Activated T-helper 1 cell treated with anti-CD3 and anti-CD28 coated beads, Interleukin-12 subunit alpha, Interleukin-12 subunit beta, Interleukin-2, Interleukin-4 antibody, amounts not matched to agents 30 ng/mL and 10 ng/mL and 1 ng/mL, durations not matched to agents 14 hours and 24 hours and 36 hours (primary cell): Measurements from ENCODE around the gene SLC6A6. TPM values are rescaled to one million over a fixed set of nuclear protein-coding genes. Genes with fewer than 3 reads are reported as not detected.
A peak's percentile ranks its signal among the peaks of the same experiment; 100 is the strongest.

ENCODE experiments used
- DNase-seq: peaks from one replicate; pipeline ENCODE4 v3.0.0; 2021; ENCODE audit warnings: low spot score
- H3K27ac Mint-ChIP-seq: one replicate; pipeline ENCODE4 v1.8.0; 2021; ENCODE audit warnings: mild to moderate bottlenecking, mixed read lengths
- H3K27me3 Mint-ChIP-seq: one replicate; pipeline ENCODE4 v1.8.0; 2022; ENCODE audit warnings: mild to moderate bottlenecking, moderate library complexity, mixed read lengths; ENCODE audit not compliant: insufficient read depth
- H3K36me3 Mint-ChIP-seq: one replicate; pipeline ENCODE4 v1.8.0; 2021; ENCODE audit warnings: low read depth, mixed read lengths
- H3K4me1 Mint-ChIP-seq: one replicate; pipeline ENCODE4 v1.8.0; 2021; ENCODE audit warnings: low read depth, mixed read lengths
- H3K4me3 Mint-ChIP-seq: one replicate; pipeline ENCODE4 v1.8.0; 2021; ENCODE audit warnings: mild to moderate bottlenecking, moderate library complexity, mixed read lengths
- H3K9me3 Mint-ChIP-seq: one replicate; pipeline ENCODE4 v1.8.0; 2021; ENCODE audit warnings: mixed read lengths
- intact Hi-C: fragments of 100-400 bp; cut with micrococcal nuclease; formaldehyde crosslinking; loops from one replicate; pipeline ENCODE4 v1.15.1; 2024
- total RNA-seq: library from RNA; stranded (reverse); gene quantifications from 2 replicates; pipeline ENCODE4 v1.2.3, GENCODE V29; 2022

Gene SLC6A6
- total RNA-seq = 45.4 and 51.2 TPM in 2 replicates

DNA sequence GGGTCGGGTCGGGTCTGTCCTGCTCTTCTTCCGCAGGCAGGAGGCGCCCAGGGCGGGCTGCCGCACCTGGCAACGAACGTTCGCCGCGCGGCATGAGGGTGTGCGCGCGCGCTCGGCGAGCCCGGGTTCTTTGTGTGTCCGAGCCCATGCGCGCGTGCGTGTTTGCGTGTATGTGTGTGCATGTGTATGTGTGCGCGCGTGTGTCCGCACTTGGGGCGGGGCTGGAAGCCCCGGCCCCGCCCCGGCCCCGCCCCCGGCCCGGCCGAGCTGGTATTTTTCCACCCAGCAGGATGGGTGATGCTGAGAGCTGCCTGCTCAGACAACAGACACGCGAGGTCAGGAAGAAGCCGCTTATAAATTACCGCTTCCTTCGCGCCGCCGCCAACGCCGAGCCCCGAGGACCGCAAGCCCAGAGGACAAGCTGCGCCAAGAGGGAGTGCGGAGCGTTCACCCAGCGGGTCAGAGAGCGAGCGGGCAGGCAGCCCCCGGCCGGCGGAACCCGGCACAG is at the start of gene SLC6A6:
Gene SLC6A6 (plus strand): TSS at position 303 of the 508 bp plus-strand sequence. CDS start 41,029 bp downstream, outside the sequence.
- intact Hi-C loops = loop anchor here (1.0 to 10.0 kb wide), 14 partner anchors 8 to 922 kb away; partner anchors contain the start of genes CAPN7, CCDC174, HDAC11 and LSM3
- Mint-ChIP-seq H3K27ac (peak within 1 kb of the TSS; percentile 96), H3K9me3 (no peaks in the 10 kb centered on the region), H3K4me3 (peak within 1 kb of the TSS; percentile 97), H3K4me1 (peaks cover 42% of the 10 kb centered on the region), H3K36me3 (peaks cover 20% of the 10 kb centered on the region), H3K27me3 (peaks cover 3% of the 10 kb centered on the region)
- peak; percentile 92 for DNase-seq

DNA sequence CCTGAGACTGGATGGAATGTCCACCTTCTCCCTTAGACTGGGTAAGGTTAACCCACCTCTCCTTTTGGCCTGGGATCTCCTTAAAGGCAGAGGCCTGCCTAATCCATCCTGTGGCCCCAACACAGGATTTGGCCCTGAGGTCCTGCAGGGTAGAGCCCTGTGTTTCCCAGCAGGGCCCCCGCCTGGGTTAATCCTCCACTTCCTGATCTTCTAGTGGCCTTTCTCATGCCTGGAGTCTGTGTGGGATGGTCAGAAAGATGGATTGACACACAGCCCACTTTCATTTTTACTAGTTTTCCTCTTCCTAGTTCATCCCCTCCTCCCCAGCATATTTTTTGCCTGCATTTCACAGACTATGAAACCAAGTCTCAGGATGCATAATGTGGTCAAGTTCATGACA is 48.9 kb upstream of the SLC6A6 start:
- DNase-seq = no peak
- H3K36me3 Mint-ChIP-seq = no peaks in the 10 kb centered on the region
- H3K4me3 Mint-ChIP-seq = no peak overlapping the region
- no peaks in the 10 kb centered on the region for H3K4me1 Mint-ChIP-seq
- intact Hi-C loops = no loop called here
- no peak overlapping the region for H3K27ac Mint-ChIP-seq
- no peaks in the 10 kb centered on the region for H3K9me3 Mint-ChIP-seq
- H3K27me3 Mint-ChIP-seq = peaks cover 2% of the 10 kb centered on the region

DNA sequence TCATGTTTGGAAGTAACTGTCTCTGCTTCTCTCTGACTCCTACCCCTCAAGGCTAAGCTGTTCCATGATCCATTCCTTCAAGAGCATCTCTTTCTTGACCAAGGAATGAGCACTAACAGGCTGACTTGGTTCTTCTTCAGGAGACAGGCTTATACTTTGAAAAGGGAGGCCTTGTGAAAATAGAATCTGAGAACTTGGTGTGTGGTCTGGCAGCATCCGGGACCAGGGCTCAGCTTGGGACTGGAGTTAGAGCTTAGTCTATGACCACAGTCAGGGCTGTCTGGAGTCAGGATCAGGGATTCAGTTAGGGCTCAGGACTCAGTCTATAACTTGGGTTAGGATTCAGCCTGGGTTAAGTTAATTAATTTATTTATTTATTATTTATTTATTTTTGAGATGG is 44.9 kb upstream of the SLC6A6 start:
- Mint-ChIP-seq H3K4me1 (no peaks in the 10 kb centered on the region), H3K36me3 (no peaks in the 10 kb centered on the region), H3K9me3 (no peaks in the 10 kb centered on the region), H3K4me3 (no peak overlapping the region), H3K27ac (no peak overlapping the region), H3K27me3 (no peaks in the 10 kb centered on the region)
- DNase-seq = no peak
- intact Hi-C loops = no loop called here

DNA sequence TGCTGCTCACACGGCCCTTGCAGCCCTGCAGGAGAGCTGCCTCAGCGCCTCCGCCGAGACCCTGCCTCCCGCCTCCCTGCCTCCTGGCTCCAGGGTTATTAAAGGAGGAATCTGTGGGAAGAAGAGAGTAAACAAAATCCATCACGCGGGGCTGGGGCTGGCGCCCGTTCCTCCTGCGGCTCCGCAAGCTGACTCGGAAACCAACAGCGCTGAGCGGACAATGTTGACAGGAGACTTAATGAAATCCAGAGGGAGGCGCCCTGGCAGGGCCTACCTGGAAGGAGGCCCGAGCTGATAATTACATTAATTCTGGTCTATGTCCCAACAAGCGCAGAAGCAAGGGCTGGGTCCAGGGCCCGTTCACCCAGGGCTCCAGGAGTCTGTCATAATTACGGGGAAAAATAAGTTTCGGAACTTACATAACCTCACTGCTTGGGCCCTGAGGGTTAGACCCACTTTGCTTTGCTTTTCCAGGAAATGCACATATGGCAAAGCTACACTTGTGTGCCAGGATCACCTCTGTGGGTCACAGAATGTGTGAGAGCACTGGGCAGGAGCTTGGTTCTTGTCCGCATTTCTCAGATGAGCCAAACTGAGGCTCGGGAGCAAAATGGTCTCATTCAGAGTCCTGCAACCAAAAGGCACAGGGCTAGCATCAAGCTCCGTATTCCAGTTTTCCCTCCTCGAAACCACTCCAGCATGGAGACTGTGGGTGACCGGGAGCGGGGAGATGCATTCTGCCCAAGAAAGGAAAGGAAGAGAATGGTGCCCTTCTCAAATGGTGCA is 43.8 kb upstream of the SLC6A6 start:
- intact Hi-C loops = no loop called here
- Mint-ChIP-seq H3K4me3 (no peak overlapping the region), H3K4me1 (no peaks in the 10 kb centered on the region), H3K27ac (no peak overlapping the region), H3K27me3 (no peaks in the 10 kb centered on the region), H3K36me3 (no peaks in the 10 kb centered on the region), H3K9me3 (no peaks in the 10 kb centered on the region)
- no peak for DNase-seq

DNA sequence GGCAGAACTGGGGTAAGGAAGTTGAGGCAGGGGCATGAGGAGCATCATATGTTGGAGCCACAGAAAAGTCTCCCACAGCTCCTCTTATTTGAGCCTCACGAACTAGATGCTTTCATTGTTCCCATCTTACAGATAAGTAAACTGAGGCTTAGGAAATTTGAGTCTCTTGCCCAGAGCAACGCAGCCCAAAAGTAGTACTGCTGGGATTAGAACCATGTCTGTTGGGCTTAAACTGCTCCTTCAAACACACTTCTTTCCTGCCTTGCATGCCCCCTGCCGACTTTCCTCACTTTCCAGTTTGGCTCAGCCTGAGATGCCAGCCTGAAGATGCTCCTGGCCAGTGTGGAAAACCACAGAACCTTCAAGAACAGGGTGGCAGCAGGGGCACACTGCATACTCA is 43.1 kb upstream of the SLC6A6 start:
- Mint-ChIP-seq H3K4me1 (no peaks in the 10 kb centered on the region), H3K27ac (no peak overlapping the region), H3K27me3 (no peaks in the 10 kb centered on the region), H3K36me3 (no peaks in the 10 kb centered on the region), H3K4me3 (no peak overlapping the region), H3K9me3 (no peaks in the 10 kb centered on the region)
- intact Hi-C loops = no loop called here
- DNase-seq = no peak

DNA sequence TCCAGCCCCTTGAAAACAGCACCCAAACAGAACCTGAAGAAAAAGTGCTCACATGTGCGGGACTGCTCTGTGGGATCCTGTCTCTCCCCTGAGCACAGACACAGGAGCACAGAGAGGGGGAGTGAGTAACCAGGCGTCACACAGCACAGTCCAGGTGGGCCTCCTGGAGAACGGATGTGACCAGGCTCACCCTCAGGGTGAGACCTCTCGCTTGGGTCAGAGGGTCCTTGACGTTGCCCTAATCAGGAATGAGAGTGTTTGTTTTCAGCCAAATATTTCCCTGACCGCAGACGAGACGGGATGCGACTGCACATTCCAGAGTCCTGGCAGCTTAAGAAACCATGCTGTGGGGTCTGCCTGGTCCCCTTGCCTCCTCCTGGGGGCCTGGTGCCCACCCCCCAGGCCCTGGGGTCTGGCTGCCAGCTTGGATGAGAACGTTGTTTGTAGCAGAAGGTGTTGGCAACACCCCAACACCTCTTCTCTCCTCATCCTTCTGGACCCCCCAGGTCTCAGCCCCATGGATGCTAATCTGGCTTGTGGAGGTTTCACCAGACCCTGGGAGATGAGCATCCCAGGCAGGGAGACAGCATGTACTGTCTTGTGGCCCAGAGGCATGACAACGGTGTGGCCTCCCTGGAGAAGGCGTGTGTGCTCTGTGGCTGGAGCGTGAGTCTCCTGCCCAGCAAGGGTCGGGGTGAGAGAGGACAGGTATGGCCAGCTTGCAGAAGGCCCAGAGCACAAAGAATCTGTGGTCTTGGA is 42.1 kb upstream of the SLC6A6 start:
- DNase-seq = no peak
- no peak overlapping the region for H3K4me3 Mint-ChIP-seq
- no peaks in the 10 kb centered on the region for H3K27me3 Mint-ChIP-seq
- H3K9me3 Mint-ChIP-seq = no peaks in the 10 kb centered on the region
- no peaks in the 10 kb centered on the region for H3K4me1 Mint-ChIP-seq
- no peak overlapping the region for H3K27ac Mint-ChIP-seq
- no peaks in the 10 kb centered on the region for H3K36me3 Mint-ChIP-seq
- intact Hi-C loops = no loop called here

DNA sequence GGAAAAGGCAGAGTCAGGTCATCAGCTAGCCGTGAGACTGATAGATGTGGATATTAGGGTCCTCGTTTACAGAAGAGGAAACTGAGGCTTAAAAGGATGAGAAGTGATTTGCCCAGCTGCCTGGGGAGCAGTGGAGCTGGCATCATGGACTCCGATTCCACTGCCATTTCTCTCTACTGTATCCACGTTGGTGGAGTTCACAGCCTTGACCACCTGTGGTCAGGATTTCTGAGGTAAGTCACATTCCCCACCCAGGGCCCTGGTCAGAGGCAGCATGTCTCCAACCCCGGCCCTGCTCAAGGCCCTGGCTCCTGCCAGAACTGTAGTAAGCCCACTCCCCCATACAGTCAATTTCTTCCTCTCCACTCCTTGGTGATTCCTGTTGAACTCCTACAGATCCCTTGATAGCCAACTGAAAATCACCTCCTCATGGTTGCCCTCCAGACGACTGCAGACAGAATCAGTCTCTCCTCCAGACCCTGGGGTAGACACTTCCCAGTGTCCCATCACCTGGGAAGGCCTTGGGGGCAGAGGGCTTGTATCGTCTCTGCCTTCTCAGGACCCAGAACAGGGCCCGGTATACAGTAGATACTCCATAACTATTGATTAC is 41.2 kb upstream of the SLC6A6 start:
- intact Hi-C loops = no loop called here
- Mint-ChIP-seq H3K9me3 (no peaks in the 10 kb centered on the region), H3K36me3 (no peaks in the 10 kb centered on the region), H3K4me3 (no peak overlapping the region), H3K4me1 (no peaks in the 10 kb centered on the region), H3K27me3 (no peaks in the 10 kb centered on the region), H3K27ac (no peak overlapping the region)
- no peak for DNase-seq

DNA sequence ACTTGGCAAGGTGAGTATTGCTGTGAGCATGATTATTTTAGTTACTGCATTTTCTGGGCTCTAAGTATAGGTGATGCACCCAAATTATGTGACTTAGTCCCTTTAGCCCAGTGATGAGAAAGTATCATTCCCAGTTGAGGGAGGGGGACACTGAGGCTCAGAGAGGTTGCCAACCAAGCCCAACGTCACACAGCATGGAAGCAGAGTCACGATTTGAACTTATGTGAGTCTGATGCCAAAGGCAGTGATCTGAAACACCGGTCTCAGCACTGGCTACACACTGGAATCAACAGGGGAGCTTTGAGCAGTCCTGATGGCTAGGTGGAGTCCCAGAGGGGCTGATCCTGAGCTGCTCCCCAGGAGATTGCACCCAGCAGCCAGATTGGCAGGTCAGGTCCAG is 39.5 kb upstream of the SLC6A6 start:
- Mint-ChIP-seq H3K27ac (no peak overlapping the region), H3K27me3 (no peaks in the 10 kb centered on the region), H3K9me3 (no peaks in the 10 kb centered on the region), H3K36me3 (no peaks in the 10 kb centered on the region), H3K4me1 (no peaks in the 10 kb centered on the region), H3K4me3 (no peak overlapping the region)
- no peak for DNase-seq
- intact Hi-C loops = no loop called here

DNA sequence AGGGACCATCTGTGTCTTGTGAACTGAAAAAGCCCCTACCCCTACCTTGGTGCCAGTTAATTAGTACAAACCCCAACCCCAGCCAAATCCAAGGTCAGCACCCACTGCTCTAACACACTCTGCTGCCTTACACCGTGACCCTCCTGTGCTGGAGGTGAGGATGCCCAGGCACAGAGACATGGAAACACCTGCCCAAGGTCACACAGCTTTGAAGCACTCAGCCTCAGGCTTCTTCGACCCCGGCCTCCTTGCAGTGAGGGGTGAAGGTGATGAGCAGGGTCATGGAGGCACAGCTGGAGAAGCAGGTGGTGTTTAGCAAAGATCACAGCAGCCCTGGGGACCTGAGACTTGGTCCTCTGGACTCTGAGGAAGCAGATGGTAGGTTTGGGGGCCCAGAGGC is 39.0 kb upstream of the SLC6A6 start:
- Mint-ChIP-seq H3K9me3 (no peaks in the 10 kb centered on the region), H3K4me3 (no peak overlapping the region), H3K4me1 (no peaks in the 10 kb centered on the region), H3K27ac (no peak overlapping the region), H3K36me3 (no peaks in the 10 kb centered on the region), H3K27me3 (no peaks in the 10 kb centered on the region)
- DNase-seq = no peak
- intact Hi-C loops = no loop called here

DNA sequence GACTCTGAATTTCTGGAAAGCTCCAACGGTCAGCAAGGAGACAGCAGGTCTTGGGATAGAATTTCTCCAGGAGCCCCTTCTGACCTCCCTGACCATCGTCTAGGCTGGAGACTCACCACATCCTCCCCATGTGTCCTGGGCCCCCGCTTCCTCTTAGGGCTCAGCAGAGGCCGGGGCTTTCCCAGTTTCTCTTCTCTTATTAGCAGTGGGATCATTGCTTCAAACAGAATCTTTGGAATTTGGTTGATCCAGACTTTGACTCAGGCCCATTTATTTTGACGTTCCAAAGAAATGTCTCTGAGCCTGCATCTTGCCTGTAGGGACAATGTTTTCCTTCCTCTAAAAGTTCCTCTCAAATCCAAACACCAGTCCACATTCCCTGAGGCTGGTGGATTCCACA is 38.4 kb upstream of the SLC6A6 start:
- Mint-ChIP-seq H3K27me3 (peaks cover 2% of the 10 kb centered on the region), H3K4me1 (no peaks in the 10 kb centered on the region), H3K4me3 (no peak overlapping the region), H3K9me3 (no peaks in the 10 kb centered on the region), H3K36me3 (no peaks in the 10 kb centered on the region), H3K27ac (no peak overlapping the region)
- intact Hi-C loops = no loop called here
- no peak for DNase-seq

DNA sequence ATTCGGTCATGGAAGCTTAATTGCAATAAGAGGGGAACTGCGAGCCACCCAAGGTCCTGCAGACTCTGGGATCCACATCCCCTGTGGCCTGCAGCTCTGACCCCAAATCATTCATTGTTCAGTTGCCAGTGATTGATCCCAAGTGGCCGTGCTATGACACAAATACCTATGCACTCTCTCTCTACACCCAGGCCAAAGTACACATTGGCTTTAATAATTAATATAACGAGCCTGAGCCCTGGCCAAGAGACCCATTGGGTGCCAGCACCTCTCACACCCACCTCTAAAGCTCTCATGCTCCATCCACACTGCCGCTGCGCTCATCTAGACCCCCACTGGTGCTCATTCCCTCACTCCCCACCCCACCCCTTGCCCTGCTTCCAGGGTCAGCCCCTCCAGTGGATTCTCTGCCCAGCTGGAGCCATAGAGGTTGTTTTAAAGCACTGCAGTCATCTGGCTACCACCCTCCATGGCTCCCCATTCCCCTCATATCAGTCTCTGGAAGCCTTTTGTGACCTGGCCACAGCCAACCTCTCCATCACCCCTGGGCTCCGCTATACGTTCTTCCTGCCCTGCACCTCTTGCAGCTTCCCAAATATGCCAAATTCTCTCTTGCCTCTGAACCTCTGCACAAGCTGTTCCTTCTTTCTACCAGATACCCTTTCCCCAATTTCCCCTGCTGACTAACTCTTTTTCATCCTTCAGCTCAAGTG is 37.7 kb upstream of the SLC6A6 start:
- Mint-ChIP-seq H3K4me1 (no peaks in the 10 kb centered on the region), H3K27ac (no peak overlapping the region), H3K4me3 (no peak overlapping the region), H3K36me3 (no peaks in the 10 kb centered on the region), H3K27me3 (peaks cover 2% of the 10 kb centered on the region), H3K9me3 (no peaks in the 10 kb centered on the region)
- intact Hi-C loops = no loop called here
- DNase-seq = no peak

DNA sequence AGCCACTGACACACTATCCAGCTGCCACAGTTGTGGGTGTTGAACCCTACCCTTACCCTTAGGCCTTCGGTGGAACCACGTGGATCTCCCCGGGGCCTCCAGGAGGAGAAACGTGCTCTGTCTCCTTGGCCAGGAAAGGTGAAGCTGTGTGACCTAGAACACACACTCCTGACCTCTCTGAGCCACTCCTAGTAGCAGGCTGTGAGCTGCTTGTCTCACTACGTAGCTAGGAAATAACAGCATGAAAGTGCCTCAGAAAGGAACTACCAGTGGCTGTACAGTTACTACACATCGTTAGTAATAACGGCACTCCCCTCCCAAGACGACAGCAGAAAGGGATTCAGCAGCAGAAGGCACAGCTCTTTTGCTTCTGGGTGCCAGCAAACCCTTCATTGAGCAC is 36.2 kb upstream of the SLC6A6 start:
- Mint-ChIP-seq H3K36me3 (no peaks in the 10 kb centered on the region), H3K27ac (no peak overlapping the region), H3K4me3 (no peak overlapping the region), H3K27me3 (peaks cover 2% of the 10 kb centered on the region), H3K9me3 (no peaks in the 10 kb centered on the region), H3K4me1 (no peaks in the 10 kb centered on the region)
- intact Hi-C loops = no loop called here
- no peak for DNase-seq
